C4-2B (cell line): ENCODE data around the gene ITGA8.
"Not testable (repeated sequence)": the region's sequence is repeated elsewhere in the genome, so short reads cannot be mapped to it uniquely, and the experiment has no call there.

Experiments used
- H3K27ac ChIP-seq: fragments of 450-650 bp; 2 replicates; pipeline ENCODE4 v1.5.1; 2017
- ZFX ChIP-seq: fragments of 450-650 bp; IDR thresholded peaks from 2 replicates; pipeline ENCODE4 v1.6.1; 2017
- TF ChIP-seq, protein P1 (sequence below): fragments of 450-650 bp; conservative IDR thresholded peaks from 2 replicates; pipeline ENCODE4 v1.5.1; 2017; ENCODE audit warnings: mild to moderate bottlenecking

Gene ITGA8

GRCh38 chr10:15476337-15476736 lies 243.4 kb downstream of the ITGA8 start:
- TF ChIP-seq ZFX, result no peak
- TF ChIP-seq, protein P1, sequence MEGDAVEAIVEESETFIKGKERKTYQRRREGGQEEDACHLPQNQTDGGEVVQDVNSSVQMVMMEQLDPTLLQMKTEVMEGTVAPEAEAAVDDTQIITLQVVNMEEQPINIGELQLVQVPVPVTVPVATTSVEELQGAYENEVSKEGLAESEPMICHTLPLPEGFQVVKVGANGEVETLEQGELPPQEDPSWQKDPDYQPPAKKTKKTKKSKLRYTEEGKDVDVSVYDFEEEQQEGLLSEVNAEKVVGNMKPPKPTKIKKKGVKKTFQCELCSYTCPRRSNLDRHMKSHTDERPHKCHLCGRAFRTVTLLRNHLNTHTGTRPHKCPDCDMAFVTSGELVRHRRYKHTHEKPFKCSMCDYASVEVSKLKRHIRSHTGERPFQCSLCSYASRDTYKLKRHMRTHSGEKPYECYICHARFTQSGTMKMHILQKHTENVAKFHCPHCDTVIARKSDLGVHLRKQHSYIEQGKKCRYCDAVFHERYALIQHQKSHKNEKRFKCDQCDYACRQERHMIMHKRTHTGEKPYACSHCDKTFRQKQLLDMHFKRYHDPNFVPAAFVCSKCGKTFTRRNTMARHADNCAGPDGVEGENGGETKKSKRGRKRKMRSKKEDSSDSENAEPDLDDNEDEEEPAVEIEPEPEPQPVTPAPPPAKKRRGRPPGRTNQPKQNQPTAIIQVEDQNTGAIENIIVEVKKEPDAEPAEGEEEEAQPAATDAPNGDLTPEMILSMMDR, result no peak
- H3K27ac ChIP-seq, result peak overlapping the region; percentile 19; the same call in 1 of the 2 replicates

DNA sequence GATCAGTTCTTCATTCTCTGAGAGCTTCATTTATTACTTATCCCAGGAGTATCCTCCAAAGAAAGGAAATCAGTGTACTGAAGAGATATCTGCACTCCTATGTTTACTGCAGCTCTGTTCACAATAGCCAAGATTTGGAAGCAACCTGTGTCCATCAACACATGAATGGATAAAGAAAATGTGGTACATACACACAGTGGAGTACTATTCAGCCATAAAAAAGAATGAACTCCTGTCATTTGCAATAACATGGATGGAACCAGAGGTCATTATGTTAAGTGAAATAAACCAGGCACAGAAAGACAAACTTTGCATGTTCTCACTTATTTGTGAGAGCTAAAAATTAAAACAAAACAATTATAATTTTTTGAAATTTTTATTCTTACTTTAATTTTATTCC lies 244.3 kb downstream of the ITGA8 start:
- not testable (repeated sequence) for H3K27ac ChIP-seq

- H3K27ac ChIP-seq, result no peak overlapping the region
- TF ChIP-seq, protein P1, result no peak
- TF ChIP-seq ZFX, result no peak
These were observed 245.1 kb downstream of the ITGA8 start for GRCh38 chr10:15474671-15475070.

- TF ChIP-seq, protein P1, result no peak
- no peak for TF ChIP-seq ZFX
- H3K27ac ChIP-seq, result no peak overlapping the region
These were observed 246.3 kb downstream of the ITGA8 start for GRCh38 chr10:15473396-15473767.

DNA sequence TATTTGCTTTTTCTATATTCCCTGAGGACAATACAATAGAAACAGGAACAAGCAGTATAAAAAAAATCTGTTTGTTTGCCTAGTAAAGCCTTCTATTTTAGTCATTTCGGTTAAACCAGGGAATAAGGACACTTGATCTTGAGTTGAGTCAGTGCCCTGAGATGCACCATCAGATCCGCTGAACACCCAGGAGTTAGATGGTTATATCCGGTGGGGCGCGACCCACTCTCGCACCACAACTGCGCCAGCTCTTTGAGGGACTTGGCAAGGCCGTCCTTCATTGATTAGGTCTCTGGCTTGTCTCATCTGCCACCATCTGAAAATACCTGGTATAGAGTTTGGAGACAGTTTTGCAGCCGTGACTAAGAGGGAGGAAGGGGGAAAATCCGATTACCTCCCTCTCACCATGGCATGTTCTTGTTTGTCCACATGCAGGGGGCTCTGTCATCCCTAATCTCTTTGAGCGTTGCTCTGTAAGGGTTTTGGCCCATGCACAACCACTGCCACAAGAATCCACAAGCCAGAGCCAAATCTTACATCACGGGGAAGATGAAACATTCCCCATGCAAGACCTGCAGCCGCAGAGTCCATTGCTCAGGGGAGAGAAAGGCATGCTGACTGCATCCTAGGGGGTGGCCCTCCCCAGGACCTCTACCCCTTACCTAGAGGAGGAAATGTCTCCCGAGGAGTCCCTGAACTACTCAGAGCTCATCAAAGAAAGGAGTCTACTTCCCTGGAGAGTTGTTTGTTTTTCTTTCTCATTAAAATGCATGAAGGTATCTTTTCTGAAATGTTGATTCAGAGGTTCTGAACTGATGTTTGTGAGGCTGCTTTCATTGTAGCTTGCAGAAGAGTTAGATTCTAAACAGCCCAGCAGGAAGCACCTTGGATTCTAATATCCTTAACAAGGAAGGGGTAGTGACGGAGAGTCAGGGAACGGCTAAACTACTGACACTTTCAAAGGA lies 247.0 kb downstream of the ITGA8 start:
- peak overlapping the region; percentile 4; the same call in 1 of the 2 replicates for H3K27ac ChIP-seq
- no peak for TF ChIP-seq ZFX
- TF ChIP-seq, protein P1, result no peak

- no peak for TF ChIP-seq ZFX
- TF ChIP-seq, protein P1, result no peak
- H3K27ac ChIP-seq, result peak overlapping the region; percentile 12; the same call in 1 of the 2 replicates
These were observed 247.7 kb downstream of the ITGA8 start for GRCh38 chr10:15472008-15472407.

DNA sequence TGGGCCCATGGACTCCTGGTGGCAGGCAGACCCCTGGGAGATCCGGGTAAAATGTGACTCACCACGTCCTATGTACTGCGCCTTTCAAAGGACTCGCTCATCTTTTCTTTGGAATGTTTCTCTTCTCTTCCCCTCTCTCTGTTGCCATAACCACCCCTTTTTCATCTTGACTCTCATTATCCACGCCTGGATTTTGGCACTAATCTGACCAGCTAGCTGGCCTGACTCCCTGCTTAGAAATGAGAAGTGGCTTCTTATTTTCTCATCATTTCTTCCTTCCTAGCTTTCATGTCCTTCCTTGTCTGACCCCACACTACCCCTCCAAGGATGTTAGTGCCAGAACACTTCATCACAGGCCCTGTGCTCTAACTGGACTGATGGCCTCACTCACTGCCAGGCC lies 250.6 kb downstream of the ITGA8 start:
- no peak overlapping the region for H3K27ac ChIP-seq
- TF ChIP-seq, protein P1, result no peak
- TF ChIP-seq ZFX, result no peak
